Measurements from ENCODE around the gene AKR1B15.
"Not testable (repeated sequence)": the region's sequence is repeated elsewhere in the genome, so short reads cannot be mapped to it uniquely, and the experiment has no call there.

Gene AKR1B15

DNA sequence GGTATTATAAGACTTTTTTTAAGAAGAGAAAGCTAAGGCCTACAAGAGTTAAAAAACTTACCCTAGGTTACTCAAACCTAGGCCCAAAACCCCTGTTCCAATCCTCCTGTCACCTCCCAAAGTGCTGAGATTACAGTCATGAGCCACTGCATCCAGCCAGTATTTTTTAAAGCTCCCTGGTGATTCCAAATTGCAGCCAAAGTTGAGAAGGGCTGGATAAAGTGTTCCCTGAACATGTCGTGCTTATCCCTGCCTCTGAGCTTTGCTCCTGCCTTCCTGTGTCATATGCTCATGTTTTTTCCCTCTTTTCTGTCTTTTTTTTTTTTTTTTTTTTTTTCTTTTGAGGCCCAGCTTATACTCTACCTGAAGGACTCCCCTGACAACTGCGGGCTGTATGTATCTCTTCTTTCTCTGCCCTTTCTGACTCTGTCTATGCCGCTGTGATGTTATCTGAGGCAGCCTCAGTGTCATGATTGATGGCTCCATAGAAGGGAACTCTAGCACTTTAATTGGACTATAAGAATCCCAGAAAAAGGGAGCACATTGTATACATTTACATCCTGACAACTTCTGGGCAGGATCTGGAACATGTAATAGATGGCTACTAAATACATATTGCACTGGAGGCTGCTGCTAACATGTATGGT, 13.5 kb upstream of the AKR1B15 start:
- Mint-ChIP-seq H3K36me3 (ENCODE audit: insufficient read depth) (no peaks in the 10 kb centered on the region), H3K4me3 (no peak overlapping the region), H3K27ac (ENCODE audit: low read depth) (no peak overlapping the region), H3K27me3 (peaks cover 65% of the 10 kb centered on the region), H3K9me3 (no peaks in the 10 kb centered on the region), H3K4me1 (no peaks in the 10 kb centered on the region)
- no peak for ATAC-seq (replicated peaks; ENCODE audit: extremely low read depth, poor library complexity, severe bottlenecking)
- DNase-seq (ENCODE audit: low spot score in 2 of 2), result no peak

DNA sequence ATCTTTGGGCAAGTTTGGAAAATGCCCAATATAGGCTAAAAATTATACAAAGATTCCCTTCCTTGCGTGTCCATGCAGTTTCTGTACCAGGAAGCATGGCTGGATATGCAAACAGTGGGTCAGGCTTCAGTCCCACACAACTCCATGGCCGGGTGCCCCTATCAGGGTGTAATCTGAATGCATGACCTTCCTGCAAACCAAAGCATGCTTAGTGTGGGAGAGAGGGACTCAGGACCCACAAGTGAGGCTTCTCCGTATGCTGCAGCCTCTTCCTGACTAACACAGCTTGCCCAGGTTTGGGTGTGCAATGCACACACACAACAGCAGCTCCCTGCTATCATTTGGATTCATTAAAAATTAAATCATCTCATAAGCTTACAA, 13.0 kb upstream of the AKR1B15 start:
- no peak overlapping the region for H3K27ac Mint-ChIP-seq (ENCODE audit: low read depth)
- H3K36me3 Mint-ChIP-seq (ENCODE audit: insufficient read depth), result no peaks in the 10 kb centered on the region
- no peaks in the 10 kb centered on the region for H3K9me3 Mint-ChIP-seq
- DNase-seq (ENCODE audit: low spot score in 2 of 2) (no peak), ATAC-seq (replicated peaks; ENCODE audit: extremely low read depth, poor library complexity, severe bottlenecking) (no peak)
- H3K27me3 Mint-ChIP-seq, result peaks cover 65% of the 10 kb centered on the region
- H3K4me3 Mint-ChIP-seq, result no peak overlapping the region
- no peaks in the 10 kb centered on the region for H3K4me1 Mint-ChIP-seq

GRCh38 chr7:134536558-134536957, 12.4 kb upstream of the AKR1B15 start:
- H3K4me1 Mint-ChIP-seq; DNase-seq (ENCODE audit: low spot score in 2 of 2); ATAC-seq (replicated peaks; ENCODE audit: extremely low read depth, poor library complexity, severe bottlenecking); H3K9me3 Mint-ChIP-seq; H3K36me3 Mint-ChIP-seq (ENCODE audit: insufficient read depth); H3K27ac Mint-ChIP-seq (ENCODE audit: low read depth); H3K4me3 Mint-ChIP-seq: not testable (repeated sequence)
- H3K27me3 Mint-ChIP-seq, result peaks cover 63% of the 10 kb centered on the region

DNA sequence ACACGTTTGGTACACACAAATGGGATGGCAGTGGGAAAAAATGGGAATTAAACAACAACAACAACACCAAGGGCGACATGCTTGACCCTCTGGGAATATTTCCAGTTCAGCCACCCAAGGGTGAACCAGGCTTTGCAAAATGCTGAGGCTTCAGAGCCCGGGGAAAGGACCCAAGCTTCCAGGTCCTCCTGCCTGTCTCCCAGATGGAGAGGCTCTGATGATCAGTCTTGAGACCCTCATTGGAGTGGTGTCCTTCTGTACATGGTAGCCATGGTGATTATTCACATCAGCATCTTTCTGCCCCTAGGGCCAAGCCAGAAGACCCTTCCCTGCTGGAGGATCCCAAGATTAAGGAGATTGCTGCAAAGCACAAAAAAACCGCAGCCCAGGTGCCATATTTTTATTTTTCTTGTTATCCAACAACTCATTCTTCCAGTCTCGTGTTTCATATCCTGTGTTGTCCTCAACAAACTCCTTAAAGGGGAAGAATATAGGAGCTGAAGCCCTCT, 11.6 kb upstream of the AKR1B15 start:
- H3K4me3 Mint-ChIP-seq; ATAC-seq (replicated peaks; ENCODE audit: extremely low read depth, poor library complexity, severe bottlenecking); DNase-seq (ENCODE audit: low spot score in 2 of 2); H3K36me3 Mint-ChIP-seq (ENCODE audit: insufficient read depth); H3K4me1 Mint-ChIP-seq; H3K9me3 Mint-ChIP-seq; H3K27ac Mint-ChIP-seq (ENCODE audit: low read depth): not testable (repeated sequence)
- peaks cover 57% of the 10 kb centered on the region for H3K27me3 Mint-ChIP-seq

DNA sequence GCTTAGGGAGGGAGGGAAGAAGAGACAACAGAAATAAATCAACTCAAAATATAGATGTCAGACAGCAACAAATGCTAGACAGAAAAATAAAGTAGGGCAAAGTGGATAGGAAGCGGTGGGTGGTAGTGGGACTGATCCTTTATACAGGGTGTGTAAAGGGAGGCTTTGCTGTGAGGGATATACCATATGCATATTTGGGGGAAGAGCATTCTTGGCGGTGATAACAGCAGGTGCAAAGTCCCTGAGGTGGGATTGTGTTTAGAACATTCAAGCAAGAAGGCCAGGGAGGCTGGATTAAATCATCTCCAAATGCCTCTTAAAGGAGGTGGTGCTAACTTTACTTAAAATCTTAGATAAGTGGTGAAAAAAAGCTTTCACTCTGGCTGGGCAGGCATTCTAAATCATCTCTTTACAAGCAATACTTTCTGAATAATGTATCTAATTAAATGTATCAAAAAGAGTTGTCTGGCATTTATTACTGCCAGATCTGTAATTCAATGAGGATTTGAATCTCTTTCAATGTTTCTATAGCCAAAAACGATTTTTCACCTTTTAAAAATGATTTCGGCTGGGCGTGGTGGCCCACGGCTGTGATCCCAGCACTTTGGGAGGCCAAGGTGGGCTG, 9.4 kb upstream of the AKR1B15 start:
- ATAC-seq (replicated peaks; ENCODE audit: extremely low read depth, poor library complexity, severe bottlenecking) (no peak), DNase-seq (ENCODE audit: low spot score in 2 of 2) (no peak)
- Mint-ChIP-seq H3K27ac (ENCODE audit: low read depth) (no peak overlapping the region), H3K9me3 (no peaks in the 10 kb centered on the region), H3K4me3 (no peak overlapping the region), H3K27me3 (peaks cover 62% of the 10 kb centered on the region), H3K4me1 (no peaks in the 10 kb centered on the region), H3K36me3 (ENCODE audit: insufficient read depth) (no peaks in the 10 kb centered on the region)

- not testable (repeated sequence) for H3K4me1 Mint-ChIP-seq; H3K4me3 Mint-ChIP-seq; H3K36me3 Mint-ChIP-seq (ENCODE audit: insufficient read depth); H3K9me3 Mint-ChIP-seq; H3K27ac Mint-ChIP-seq (ENCODE audit: low read depth); DNase-seq (ENCODE audit: low spot score in 2 of 2); ATAC-seq (replicated peaks; ENCODE audit: extremely low read depth, poor library complexity, severe bottlenecking)
- peaks cover 62% of the 10 kb centered on the region for H3K27me3 Mint-ChIP-seq
These were observed 7.3 kb upstream of the AKR1B15 start for GRCh38 chr7:134541501-134542194.

GRCh38 chr7:134542195-134542771, 6.6 kb upstream of the AKR1B15 start:
- H3K27ac Mint-ChIP-seq (ENCODE audit: low read depth), result no peak overlapping the region
- H3K27me3 Mint-ChIP-seq, result peaks cover 66% of the 10 kb centered on the region
- no peaks in the 10 kb centered on the region for H3K36me3 Mint-ChIP-seq (ENCODE audit: insufficient read depth)
- ATAC-seq (replicated peaks; ENCODE audit: extremely low read depth, poor library complexity, severe bottlenecking) (no peak), DNase-seq (ENCODE audit: low spot score in 2 of 2) (no peak)
- H3K4me1 Mint-ChIP-seq, result no peaks in the 10 kb centered on the region
- no peaks in the 10 kb centered on the region for H3K9me3 Mint-ChIP-seq
- no peak overlapping the region for H3K4me3 Mint-ChIP-seq

DNA sequence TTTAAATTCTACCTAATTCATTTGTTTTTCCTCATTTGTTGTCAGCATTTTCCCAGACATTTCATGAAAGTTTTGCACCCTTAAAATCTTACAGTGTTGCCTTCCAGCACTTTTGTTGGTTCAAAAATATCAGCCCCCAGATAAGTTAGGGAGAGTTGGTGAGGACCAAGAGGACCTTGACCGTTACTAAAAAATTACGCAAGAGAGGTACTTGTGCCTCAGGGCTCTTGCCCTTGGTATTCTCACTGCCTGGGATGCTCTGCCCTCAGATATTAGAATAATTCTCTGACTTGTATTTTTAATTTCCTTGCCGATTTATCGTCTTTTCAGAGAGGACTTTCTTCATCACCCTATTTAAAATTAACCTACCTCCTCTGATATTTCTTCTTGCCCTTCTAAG, 3.5 kb upstream of the AKR1B15 start:
- ATAC-seq (replicated peaks; ENCODE audit: extremely low read depth, poor library complexity, severe bottlenecking) (no peak), DNase-seq (ENCODE audit: low spot score in 2 of 2) (no peak)
- H3K4me3 Mint-ChIP-seq, result no peak overlapping the region
- no peaks in the 10 kb centered on the region for H3K4me1 Mint-ChIP-seq
- H3K36me3 Mint-ChIP-seq (ENCODE audit: insufficient read depth), result no peaks in the 10 kb centered on the region
- H3K27ac Mint-ChIP-seq (ENCODE audit: low read depth), result no peak overlapping the region
- peaks cover 53% of the 10 kb centered on the region for H3K27me3 Mint-ChIP-seq
- H3K9me3 Mint-ChIP-seq, result no peaks in the 10 kb centered on the region

DNA sequence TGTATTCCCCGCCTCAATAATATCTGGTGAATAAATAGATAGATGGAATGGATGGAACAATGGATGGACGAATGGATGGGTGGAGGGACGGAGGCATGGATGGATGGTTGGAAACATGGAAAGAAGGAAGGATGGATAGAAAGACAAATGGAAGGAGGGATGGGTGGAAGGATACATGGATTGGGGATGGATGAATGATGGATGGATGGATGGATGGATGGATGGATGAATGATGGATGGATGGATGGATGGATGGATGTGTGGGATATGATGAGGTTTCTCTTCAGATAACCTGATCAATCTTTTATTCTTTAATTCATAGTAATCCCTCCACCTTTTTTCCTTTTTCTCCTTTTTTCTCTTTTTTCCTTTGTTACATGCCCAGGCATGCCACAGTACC, 3.0 kb upstream of the AKR1B15 start:
- no peak for ATAC-seq (replicated peaks; ENCODE audit: extremely low read depth, poor library complexity, severe bottlenecking)
- no peak for DNase-seq (ENCODE audit: low spot score in 2 of 2)
- Mint-ChIP-seq H3K4me1 (no peaks in the 10 kb centered on the region), H3K36me3 (ENCODE audit: insufficient read depth) (no peaks in the 10 kb centered on the region), H3K4me3 (no peak overlapping the region), H3K27me3 (peaks cover 53% of the 10 kb centered on the region), H3K9me3 (no peaks in the 10 kb centered on the region), H3K27ac (ENCODE audit: low read depth) (no peak overlapping the region)

GRCh38 chr7:134546955-134547354, 2.0 kb upstream of the AKR1B15 start:
- Mint-ChIP-seq H3K4me3 (no peak overlapping the region), H3K9me3 (no peaks in the 10 kb centered on the region), H3K27me3 (peaks cover 60% of the 10 kb centered on the region), H3K4me1 (no peaks in the 10 kb centered on the region), H3K36me3 (ENCODE audit: insufficient read depth) (no peaks in the 10 kb centered on the region), H3K27ac (ENCODE audit: low read depth) (no peak overlapping the region)
- ATAC-seq (replicated peaks; ENCODE audit: extremely low read depth, poor library complexity, severe bottlenecking) (no peak), DNase-seq (ENCODE audit: low spot score in 2 of 2) (no peak)

DNA sequence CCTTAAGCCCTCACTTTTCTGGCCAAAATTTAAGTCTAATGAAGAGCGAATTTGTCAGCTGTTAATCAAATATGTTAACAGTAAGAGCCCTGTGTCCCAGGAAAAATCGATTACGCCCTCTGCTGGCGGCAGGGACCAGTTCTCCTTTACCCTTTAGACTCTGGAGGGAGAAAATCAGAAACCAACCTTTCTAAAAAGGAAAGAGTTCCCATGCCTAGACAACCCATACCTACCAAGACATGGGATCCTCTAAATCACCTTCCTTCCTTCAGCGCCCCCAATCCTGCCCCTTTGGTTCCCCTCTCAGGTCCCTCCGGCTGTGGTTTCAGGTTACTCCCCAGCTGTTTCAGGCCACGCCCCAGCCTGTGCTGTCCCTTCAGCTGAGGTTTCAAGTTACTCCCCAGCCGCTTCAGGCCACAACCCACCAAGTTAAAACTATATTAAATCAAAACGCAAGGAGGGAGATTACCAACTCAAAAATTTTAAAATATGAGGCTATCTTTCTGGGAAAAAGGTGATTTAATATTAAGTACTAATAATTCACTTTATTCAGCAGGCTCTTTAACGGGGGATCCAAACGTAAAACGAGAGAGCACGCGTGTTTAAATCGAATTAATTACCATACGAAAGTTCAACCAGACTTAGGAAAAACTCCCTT, 1.4 kb upstream of the AKR1B15 start:
- ATAC-seq (replicated peaks; ENCODE audit: extremely low read depth, poor library complexity, severe bottlenecking), result peak; percentile 68
- no peak overlapping the region for H3K27ac Mint-ChIP-seq (ENCODE audit: low read depth)
- peak in 1 of 2 donors; percentile 22 for DNase-seq (ENCODE audit: low spot score in 2 of 2)
- no peaks in the 10 kb centered on the region for H3K4me1 Mint-ChIP-seq
- H3K36me3 Mint-ChIP-seq (ENCODE audit: insufficient read depth), result no peaks in the 10 kb centered on the region
- no peak overlapping the region for H3K4me3 Mint-ChIP-seq
- peaks cover 61% of the 10 kb centered on the region for H3K27me3 Mint-ChIP-seq
- H3K9me3 Mint-ChIP-seq, result no peaks in the 10 kb centered on the region

DNA sequence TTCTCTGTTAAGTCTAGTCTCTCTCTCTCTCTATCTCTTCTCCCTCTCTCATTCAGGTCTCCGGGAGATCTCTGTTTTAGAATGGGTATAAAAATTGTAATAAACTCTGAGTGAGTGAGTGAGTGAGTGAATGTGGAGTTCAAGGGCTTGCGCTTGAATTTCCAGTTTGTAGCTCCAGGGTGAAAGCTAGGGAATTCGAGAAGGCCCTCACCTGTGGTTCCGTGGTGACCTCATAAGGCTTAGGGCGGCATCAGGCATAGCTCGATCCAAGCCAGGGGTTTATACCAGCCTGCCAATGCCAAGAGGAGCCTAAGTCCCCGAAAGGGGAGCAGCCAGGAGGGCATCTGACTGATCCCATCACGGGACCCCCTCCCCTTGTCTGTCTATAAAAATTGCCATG, 456 bp downstream of the AKR1B15 start:
- ATAC-seq (replicated peaks; ENCODE audit: extremely low read depth, poor library complexity, severe bottlenecking) (no peak), DNase-seq (ENCODE audit: low spot score in 2 of 2) (no peak)
- no peaks in the 10 kb centered on the region for H3K9me3 Mint-ChIP-seq
- H3K4me3 Mint-ChIP-seq, result no peak overlapping the region
- no peaks in the 10 kb centered on the region for H3K36me3 Mint-ChIP-seq (ENCODE audit: insufficient read depth)
- no peaks in the 10 kb centered on the region for H3K4me1 Mint-ChIP-seq
- peaks cover 47% of the 10 kb centered on the region for H3K27me3 Mint-ChIP-seq
- no peak overlapping the region for H3K27ac Mint-ChIP-seq (ENCODE audit: low read depth)

Measured in central memory CD8-positive, alpha-beta T cell (primary cell).